ENCODE measurements around the gene GMPR2.
"Not testable (repeated sequence)": the region's sequence is repeated elsewhere in the genome, so short reads cannot be mapped to it uniquely, and the experiment has no call there.

GMPR2 gene

DNA sequence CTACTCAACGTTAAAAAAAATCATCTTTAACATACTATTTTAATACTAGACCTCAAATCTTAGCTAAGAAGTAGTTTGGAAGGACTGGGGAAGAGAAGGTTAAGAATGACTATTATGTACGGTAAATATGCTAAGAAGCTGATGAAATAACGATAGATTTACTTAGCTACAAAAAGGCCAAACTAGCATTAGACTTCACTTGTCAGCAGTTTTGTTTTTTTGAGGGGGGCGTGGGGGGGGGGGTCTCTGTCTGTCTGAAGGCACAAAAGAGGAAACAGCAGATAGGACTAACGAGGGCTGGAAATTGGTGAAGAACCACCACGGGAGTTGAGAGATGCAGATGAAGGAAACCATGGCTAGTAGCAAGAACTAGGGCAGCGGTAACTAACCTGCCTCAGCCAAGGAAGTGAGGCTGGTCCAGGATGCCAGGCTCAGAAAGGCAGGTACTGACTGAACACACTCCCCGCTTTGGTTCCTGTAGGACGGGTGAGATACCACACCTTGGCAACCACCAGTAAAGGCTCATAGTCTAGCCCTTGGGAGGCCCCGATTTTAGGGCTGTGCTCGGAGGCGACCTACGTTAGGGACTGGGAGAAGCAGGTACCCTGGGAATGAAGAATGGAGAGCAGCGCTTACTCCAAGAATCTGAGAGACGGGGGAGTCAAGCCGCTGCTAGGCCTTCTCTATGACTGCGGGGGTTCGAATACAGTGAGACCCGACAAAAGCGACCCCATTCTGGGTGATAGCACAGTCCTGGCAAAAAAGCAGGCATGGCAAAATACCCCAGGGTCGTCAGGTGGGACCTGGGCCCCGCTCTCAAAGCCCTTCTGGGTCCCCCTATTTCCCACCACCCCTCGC is 1.2 kb upstream of the GMPR2 start:
- DNase-seq (ENCODE audit: low spot score) = peak; percentile 25

GRCh38 chr14:24232121-24232644 is 546 bp upstream of the GMPR2 start, which contains the start of gene NEDD8:
Gene NEDD8 (minus strand): TSS chr14:24232367. CDS start chr14:24232267, 100 bp downstream.
- DNase-seq (ENCODE audit: low spot score) = peak; percentile 88

DNA sequence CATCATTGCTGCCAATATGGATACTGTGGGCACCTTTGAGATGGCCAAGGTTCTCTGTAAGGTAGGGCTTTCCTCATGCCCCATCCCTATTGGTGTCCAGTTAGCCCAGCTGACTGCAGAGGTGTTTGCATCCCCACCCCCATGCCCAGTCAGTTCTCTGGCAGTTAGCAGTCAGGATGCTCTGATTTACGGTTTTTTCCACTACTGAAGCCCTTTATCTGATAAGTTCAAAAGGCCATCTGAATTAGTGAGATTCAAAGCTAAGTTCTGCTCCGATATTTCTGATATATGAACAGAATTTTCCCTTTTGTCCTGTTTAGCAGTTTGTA is 773 bp downstream of the GMPR2 start:
- DNase-seq (ENCODE audit: low spot score) = no peak

DNA sequence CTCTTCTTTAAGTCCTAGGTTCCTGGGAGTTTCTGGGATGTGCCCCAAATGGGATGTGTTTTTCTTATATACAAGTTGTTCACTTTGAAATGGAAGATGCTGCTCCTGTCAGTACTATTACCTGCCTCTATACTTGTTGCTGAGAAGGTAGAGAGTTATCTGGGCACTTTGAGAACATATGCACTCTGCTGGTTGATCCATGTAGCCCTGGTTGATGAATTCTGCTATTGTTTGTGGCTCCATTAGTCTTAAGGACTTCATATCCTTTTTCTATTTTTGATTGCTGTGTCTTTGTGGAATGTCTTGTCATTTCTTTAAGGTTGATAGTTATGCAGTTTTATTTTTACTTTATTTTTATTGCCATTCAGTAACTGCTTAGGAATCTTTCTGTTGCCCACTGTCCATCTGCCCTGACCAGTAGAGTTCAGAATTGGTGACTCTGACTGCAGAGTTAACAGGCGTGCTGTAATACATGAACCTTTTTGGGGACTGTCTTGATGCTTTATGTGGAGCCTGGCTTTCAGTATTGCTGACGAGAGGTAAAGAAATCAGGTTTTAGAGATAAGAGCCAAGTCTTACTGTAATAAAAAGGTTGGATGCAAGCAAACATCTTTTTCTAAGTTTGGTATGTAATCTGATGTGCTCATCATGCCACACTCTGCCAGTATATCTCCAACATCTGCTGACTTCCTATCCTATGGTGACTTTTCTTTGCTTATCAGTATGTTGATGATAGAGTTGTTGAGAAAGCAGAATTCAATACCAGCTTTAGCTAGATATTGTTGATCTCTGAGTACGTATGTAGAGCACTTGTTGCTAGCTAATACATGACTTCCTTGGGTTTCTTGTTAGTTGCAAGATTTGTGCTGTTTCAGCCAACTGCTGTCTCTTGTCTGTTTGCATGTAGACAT is 1.6 kb downstream of the GMPR2 start:
- no peak for DNase-seq (ENCODE audit: low spot score)

DNA sequence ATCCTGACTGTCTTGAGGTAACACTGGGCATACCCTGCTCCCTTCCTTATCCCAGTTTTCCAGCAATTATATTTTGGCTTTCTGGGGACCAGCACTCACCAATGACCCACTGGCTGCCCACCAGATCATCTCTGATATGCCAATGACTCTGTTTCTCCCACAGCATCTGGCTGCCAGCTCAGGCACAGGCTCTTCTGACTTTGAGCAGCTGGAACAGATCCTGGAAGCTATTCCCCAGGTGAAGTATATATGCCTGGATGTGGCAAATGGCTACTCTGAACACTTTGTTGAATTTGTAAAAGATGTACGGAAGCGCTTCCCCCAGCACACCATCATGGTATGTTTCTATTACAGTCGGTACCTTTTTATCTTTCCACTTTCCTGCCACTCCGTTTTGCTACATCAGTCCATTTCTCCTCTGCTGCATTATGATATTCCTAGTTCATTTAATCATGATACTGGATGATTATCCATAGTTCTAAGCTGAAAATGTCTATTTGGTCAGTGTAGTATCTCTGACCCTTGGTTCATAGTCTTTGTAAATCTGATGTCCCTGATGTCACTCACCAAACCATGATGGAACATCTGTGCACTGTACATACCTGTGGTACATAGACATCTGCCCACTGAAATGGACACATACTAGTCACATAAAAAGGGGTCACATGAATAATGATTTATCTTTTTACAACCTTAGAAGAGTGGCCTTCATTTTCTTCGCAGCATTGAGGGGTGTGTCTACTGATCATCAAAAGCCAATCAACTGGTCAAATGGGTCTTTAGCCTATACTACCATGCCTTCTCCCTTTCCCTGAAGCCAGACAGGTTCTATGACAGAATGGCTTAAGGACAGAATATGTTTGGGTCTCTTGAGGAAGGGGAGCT is 3.3 kb downstream of the GMPR2 start:
- DNase-seq (ENCODE audit: low spot score) = no peak

DNA sequence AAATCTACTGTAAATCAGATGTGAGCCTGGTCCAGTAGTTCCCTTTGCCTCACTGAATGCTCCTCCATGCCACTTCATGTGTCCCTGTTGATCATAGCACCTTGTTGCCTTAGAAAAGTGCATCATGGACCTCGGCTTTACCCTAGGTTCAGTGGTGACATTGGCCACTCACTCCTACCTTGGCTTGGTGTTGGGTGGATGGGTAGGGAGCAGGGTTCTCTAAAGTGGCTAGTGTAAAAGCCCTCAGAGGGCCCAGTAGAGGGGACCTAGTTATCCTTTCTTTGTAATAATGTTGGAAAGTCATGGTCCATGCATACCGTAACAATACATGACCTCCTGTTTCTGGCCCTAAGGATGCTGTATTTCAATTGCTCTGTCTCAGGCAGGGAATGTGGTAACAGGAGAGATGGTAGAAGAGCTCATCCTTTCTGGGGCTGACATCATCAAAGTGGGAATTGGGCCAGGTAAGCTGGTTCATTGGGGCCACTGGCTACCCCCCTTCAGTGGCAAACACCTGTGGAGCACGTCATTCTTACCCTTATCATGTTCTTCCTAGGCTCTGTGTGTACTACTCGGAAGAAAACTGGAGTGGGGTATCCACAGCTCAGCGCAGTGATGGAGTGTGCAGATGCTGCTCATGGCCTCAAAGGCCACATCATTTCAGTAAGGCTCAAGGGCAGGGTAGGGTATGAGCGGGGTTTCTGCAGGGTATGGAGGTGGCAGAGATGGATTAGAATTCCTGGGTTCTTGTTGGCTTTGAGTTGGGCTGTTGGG is 4.1 kb downstream of the GMPR2 start:
- no peak for DNase-seq (ENCODE audit: low spot score)

GRCh38 chr14:24237463-24237955 is 4.8 kb downstream of the GMPR2 start:
- no peak for DNase-seq (ENCODE audit: low spot score)

DNA sequence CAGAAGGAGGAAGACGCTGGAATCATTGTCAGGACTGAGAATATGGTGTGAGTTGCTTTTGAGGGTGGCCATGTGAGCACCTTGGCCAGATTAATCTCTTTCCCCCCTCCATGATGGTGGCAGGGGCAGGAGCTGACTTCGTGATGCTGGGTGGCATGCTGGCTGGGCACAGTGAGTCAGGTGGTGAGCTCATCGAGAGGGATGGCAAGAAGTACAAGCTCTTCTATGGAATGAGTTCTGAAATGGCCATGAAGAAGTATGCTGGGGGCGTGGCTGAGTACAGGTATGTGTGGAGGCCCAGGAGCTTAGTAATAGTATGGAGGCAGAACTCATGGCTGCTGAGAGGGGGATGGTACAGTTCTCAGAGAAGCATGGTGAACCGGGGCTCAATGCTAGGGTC is 5.4 kb downstream of the GMPR2 start:
- no peak for DNase-seq (ENCODE audit: low spot score)

DNA sequence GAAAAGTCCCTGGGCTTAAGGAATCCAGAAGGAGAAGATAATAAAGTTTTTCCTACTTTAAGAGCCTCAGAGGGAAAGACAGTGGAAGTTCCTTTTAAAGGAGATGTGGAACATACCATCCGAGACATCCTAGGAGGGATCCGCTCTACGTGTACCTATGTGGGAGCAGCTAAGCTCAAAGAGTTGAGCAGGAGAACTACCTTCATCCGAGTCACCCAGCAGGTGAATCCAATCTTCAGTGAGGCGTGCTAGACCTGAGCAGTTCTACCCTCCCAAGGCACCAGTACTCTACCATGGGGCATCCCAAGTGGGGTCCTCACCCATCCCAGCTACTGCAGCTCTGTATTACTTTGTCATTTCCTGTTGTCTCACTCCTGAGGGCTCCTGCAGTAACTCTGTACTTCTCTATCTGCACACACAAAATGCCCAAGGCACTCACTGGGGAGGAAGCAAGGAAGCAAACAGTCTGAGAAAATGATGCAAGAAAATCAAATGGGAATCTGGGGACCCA is 5.9 kb downstream of the GMPR2 start:
- DNase-seq (ENCODE audit: low spot score) = no peak

DNA sequence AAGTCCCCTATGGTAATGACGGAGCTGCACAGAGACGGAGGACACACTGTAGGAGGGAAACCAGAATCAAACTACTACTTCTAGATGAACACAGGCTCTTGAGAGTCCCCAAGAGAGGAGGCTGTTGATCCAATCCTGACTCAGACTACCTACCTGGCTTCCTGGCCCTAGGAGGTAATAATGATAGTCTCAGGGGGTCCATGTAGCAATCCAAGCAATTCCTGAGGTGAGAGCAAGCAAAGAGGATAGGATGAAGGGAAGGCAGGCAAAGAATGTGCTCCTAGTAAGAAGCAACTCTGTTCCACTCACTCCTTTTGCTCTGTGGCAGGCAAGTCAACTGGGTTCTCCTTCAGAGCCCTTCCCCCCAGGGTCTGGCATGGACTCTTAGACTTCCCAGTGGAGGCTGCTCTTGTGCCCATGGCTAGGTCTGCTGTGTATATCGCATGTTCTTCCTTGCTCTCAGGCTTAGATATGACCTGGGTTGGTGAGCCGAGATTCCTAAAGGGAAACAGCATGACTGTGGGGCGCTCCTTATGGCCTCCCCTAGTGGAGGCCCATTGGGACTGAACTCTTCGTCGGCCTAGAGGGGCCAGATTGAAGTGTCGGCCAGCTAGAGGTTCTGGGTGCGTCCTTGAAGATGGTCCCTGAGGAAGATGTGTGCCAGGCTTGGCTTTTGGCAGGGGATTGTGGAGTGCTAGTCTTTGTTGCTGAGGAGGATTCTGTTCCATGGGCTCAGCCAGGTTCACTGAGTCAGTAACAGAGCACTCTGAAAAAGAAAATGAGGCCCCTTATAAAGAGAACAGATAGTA is 7.6 kb downstream of the GMPR2 start:
- no peak for DNase-seq (ENCODE audit: low spot score)

GRCh38 chr14:24241829-24242443 is 9.2 kb downstream of the GMPR2 start:
- peak; percentile 98 for DNase-seq (ENCODE audit: low spot score)

GRCh38 chr14:24243336-24243836 is 10.7 kb downstream of the GMPR2 start:
- DNase-seq (ENCODE audit: low spot score) = no peak

GRCh38 chr14:24245350-24245749 is 12.6 kb downstream of the GMPR2 start:
- not testable (repeated sequence) for DNase-seq (ENCODE audit: low spot score)

- no peak for DNase-seq (ENCODE audit: low spot score)
Measured at GRCh38 chr14:24246765-24247212, 14.1 kb downstream of the GMPR2 start.

- no peak for DNase-seq (ENCODE audit: low spot score)
Measured at GRCh38 chr14:24247422-24247821, 14.7 kb downstream of the GMPR2 start.

DNA sequence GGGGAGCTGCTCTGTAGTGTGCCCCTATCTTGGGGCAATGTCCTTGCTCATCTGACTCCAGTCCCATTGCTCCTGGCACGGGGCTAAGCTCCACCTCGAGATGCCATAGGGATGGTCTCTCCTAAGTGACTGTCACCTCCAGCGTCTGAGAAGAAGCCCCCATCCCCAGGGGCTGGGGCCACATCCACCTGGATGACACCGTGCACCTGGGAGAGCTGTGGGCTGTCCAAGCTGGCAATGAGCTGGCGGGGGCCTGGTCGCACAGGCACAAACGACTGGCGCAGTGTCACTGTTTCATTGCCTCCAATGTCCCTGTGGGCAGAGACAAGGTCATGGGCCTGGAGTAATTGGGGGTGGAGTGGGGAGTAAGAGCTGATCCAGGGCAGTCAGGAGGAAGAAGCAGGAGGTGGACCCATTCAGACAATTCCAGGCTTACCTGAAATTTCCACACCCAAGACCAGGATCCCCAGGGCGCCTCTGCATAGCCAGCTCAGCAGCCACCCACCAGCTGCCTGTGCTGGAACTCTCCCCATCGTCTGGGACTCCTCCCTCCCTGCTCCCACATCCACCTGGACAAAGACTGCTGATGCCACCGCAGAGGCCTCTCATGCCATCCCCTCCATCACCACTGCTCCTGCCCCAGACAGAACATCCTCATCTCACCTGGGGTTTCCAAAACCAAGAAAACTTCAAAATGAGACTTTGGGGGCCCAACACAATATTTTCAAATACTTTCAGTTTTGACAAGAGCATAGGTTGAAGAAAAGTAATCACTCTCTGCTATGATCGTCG is 16.7 kb downstream of the GMPR2 start:
- DNase-seq (ENCODE audit: low spot score) = no peak

- no peak for DNase-seq (ENCODE audit: low spot score)
Measured at GRCh38 chr14:24250354-24250753, 17.6 kb downstream of the GMPR2 start.

DNA sequence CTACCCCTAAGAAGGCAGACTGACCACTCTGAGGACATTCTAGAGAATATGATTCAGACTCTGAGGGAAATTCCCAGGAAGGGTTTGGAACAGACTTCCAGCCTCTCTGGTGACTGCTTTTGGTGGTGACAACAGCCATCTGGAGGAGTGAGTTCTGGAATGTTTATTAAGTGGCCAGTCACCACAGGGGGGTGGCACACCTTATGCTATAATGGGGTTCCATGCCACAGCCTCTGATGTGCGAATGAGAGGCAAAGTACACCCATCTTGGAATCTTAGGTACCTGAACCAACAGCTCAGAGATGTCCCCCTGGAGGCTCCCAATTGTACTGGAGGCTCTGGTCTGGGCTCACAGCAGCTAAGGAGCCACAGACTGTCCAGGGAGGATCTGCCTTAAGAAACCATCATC is 19.2 kb downstream of the GMPR2 start:
- DNase-seq (ENCODE audit: low spot score) = no peak

All from germinal center (tissue), 1 donor.